RWPE2 (cell line): ENCODE measurements around the gene COL6A1.
"Not testable (repeated sequence)": the region's sequence is repeated elsewhere in the genome, so short reads cannot be mapped to it uniquely, and the experiment has no call there.

Source experiments
- ATAC-seq: fragments of 200-7000 bp; cut with Tn5 transposase; 3 replicates; pipeline ENCODE4 v1.9.1; 2021; ENCODE audit warnings: low read depth
- DNase-seq: peaks from one replicate; pipeline ENCODE4 v3.0.0-alpha.2; 2020; ENCODE audit warnings: low spot score
- H3K27ac ChIP-seq: fragments of 450-650 bp; 2 replicates; pipeline ENCODE4 v1.5.1; 2017; ENCODE audit warnings: mild to moderate bottlenecking; ENCODE audit not compliant: poor library complexity, severe bottlenecking
- H3K27me3 ChIP-seq: fragments of 250-450 bp; sonication (Bioruptor Pico); 2 replicates; pipeline ENCODE4 v1.5.1; 2021; ENCODE audit warnings: mild to moderate bottlenecking, moderate library complexity; ENCODE audit not compliant: insufficient read depth, poor library complexity, severe bottlenecking
- H3K36me3 ChIP-seq: fragments of 250-450 bp; sonication (Bioruptor Pico); 2 replicates; pipeline ENCODE4 v1.5.1; 2020; ENCODE audit warnings: low read depth, mild to moderate bottlenecking, moderate library complexity
- H3K4me1 ChIP-seq: fragments of 250-450 bp; sonication (Bioruptor Pico); 2 replicates; pipeline ENCODE4 v1.5.1; 2021; ENCODE audit warnings: mild to moderate bottlenecking, moderate library complexity; ENCODE audit not compliant: insufficient read depth, poor library complexity, severe bottlenecking
- H3K4me3 ChIP-seq: fragments of 250-450 bp; sonication (Bioruptor Pico); 2 replicates; pipeline ENCODE4 v1.5.1; 2021; ENCODE audit warnings: mild to moderate bottlenecking, moderate library complexity; ENCODE audit not compliant: severe bottlenecking
- H3K9me3 ChIP-seq: fragments of 250-450 bp; sonication (Bioruptor Pico); 2 replicates; pipeline ENCODE4 v1.5.1; 2021; ENCODE audit warnings: mild to moderate bottlenecking, moderate library complexity; ENCODE audit not compliant: severe bottlenecking
- CTCF ChIP-seq: fragments of 450-650 bp; IDR thresholded peaks from one replicate; pipeline ENCODE4 v1.5.1; 2017; ENCODE audit warnings: mild to moderate bottlenecking, moderate library complexity; ENCODE audit not compliant: poor library complexity, severe bottlenecking

The COL6A1 gene

DNA sequence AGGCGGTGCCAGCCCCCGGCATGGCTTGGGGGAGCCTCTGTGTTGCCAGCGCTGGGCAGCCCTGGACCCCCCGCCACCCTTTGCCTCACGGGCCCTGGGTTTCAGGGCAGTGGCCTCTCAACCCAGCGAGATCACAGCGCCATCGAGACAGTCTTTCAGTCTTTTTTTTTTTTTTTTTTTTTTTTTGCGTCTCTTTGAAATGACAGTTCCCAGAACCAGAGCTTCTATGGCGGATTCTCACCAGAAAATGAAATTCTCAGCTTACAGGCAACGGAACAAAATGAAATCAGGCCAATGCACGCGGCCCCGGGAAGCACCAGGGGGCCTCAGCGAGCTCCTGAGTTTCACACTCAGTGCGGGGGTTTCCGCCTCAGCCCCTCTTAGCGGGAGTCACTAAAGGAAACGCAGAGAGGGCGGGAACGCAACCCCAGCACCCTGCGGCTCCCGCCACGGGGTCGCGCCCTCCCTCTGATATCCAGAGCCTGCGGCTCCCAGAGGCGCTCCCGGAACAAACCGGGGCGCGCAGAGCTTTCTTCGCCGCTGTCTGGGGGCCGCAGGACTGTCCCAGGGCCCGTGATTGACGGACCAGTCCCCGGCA, 8.0 kb upstream of the COL6A1 start:
- peak; percentile 80 for TF ChIP-seq CTCF
- H3K9me3 ChIP-seq: no peaks in the 10 kb centered on the region
- ATAC-seq (peak; percentile 52), DNase-seq (peak; percentile 62)
- no peaks in the 10 kb centered on the region for H3K27me3 ChIP-seq
- H3K27ac ChIP-seq: no peak overlapping the region
- peaks cover 7% of the 10 kb centered on the region for H3K4me1 ChIP-seq
- H3K4me3 ChIP-seq: peak overlapping the region; percentile 30
- H3K36me3 ChIP-seq: no peaks in the 10 kb centered on the region

- peaks cover 7% of the 10 kb centered on the region for H3K4me1 ChIP-seq
- no peak for TF ChIP-seq CTCF
- H3K9me3 ChIP-seq: no peaks in the 10 kb centered on the region
- H3K27me3 ChIP-seq: no peaks in the 10 kb centered on the region
- no peak overlapping the region for H3K27ac ChIP-seq
- H3K4me3 ChIP-seq: peak overlapping the region; percentile 30
- H3K36me3 ChIP-seq: no peaks in the 10 kb centered on the region
- peak; percentile 70 for DNase-seq
- ATAC-seq: peak; percentile 44; the same call in 2 of the 3 replicates
Measured at GRCh38 chr21:45974073-45975019, 7.2 kb upstream of the COL6A1 start.

DNA sequence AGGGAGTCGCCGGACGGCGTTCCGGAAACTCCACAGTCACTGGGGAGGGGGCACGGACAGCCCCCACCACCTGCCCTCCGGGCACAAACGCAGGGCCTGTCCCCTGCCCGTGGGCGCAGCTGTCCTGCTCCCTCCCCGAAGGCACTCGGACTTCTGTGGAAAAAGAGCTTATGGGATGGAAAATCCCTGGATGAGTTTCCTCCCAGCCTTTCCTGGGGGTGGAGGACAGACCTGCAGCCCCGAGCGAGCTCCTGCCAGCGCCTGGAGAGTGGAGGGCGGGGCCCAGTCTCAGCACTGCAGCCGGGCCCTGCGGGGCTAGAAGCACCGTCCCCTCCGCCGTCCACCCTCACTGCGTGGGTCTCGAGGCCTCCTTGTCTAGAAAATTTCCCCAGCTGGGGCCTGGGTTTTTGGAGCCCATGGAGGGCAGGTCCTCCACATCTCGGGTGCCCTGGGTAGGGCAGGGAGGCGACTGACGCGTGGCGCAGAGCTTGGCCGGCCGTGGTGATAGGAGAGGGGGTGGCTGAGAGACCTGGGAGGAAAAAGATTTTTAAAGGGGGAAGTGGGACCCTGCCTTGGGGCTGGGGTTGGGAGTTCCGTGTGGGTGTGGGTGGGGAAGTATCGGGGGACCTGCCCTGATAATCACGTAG, 6.4 kb upstream of the COL6A1 start:
- DNase-seq: peak; percentile 47
- H3K27me3 ChIP-seq: no peaks in the 10 kb centered on the region
- H3K4me3 ChIP-seq: no peak overlapping the region
- no peaks in the 10 kb centered on the region for H3K9me3 ChIP-seq
- H3K27ac ChIP-seq: no peak overlapping the region
- H3K4me1 ChIP-seq: peaks cover 7% of the 10 kb centered on the region
- no peak for ATAC-seq
- H3K36me3 ChIP-seq: no peaks in the 10 kb centered on the region
- no peak for TF ChIP-seq CTCF

GRCh38 chr21:45975667-45976409, 5.7 kb upstream of the COL6A1 start:
- not testable (repeated sequence) for H3K36me3 ChIP-seq, H3K4me3 ChIP-seq, H3K9me3 ChIP-seq, H3K27ac ChIP-seq, DNase-seq, ATAC-seq, H3K4me1 ChIP-seq, H3K27me3 ChIP-seq
